Liver (tissue), 9 donors: ENCODE measurements around the gene RERE. TPM values are rescaled to one million over a fixed set of nuclear protein-coding genes. Genes with fewer than 3 reads are reported as not detected.

Source experiments
- DNase-seq: peaks from one replicate; pipeline ENCODE4 v3.0.0-alpha.2; 2017; ENCODE audit warnings: low spot score
- H3K27ac ChIP-seq, 2 donors: one replicate each; pipeline ENCODE4 v1.7.0; 2013; ENCODE audit warnings: inconsistent platforms in 2 of 2, low read length in 2 of 2, control low read depth in 1 of 2, low read depth in 1 of 2, mild to moderate bottlenecking in 1 of 2
- H3K27me3 ChIP-seq, 4 donors: one replicate each; pipeline versions ENCODE4 v1.6.1 to v1.7.0; 2013; ENCODE audit warnings: low read length in 3 of 4, inconsistent platforms in 1 of 4, mild to moderate bottlenecking in 1 of 4, moderate library complexity in 1 of 4; ENCODE audit not compliant: control insufficient read depth in 4 of 4, insufficient read depth in 4 of 4
- H3K36me3 ChIP-seq, 4 donors: one replicate each; pipeline versions ENCODE4 v1.6.1 to v1.7.0; 2013; ENCODE audit warnings: low read length in 3 of 4, mild to moderate bottlenecking in 3 of 4, low read depth in 1 of 4, moderate library complexity in 1 of 4; ENCODE audit not compliant: control insufficient read depth in 4 of 4, insufficient read depth in 3 of 4
- H3K4me1 ChIP-seq, 4 donors: one replicate each; pipeline versions ENCODE4 v1.6.1 to v1.7.0; 2013; ENCODE audit warnings: low read length in 3 of 4, mild to moderate bottlenecking in 3 of 4, moderate library complexity in 1 of 4; ENCODE audit not compliant: control insufficient read depth in 4 of 4, insufficient read depth in 4 of 4
- H3K4me3 ChIP-seq, 3 donors: one replicate each; pipeline versions ENCODE4 v1.6.1 to v1.7.0; 2013; ENCODE audit warnings: low read length in 3 of 3, control low read depth in 1 of 3, low read depth in 1 of 3, mild to moderate bottlenecking in 1 of 3
- H3K9ac ChIP-seq, 2 donors: one replicate each; pipeline ENCODE4 v1.7.0; 2013; ENCODE audit warnings: low read length in 2 of 2, mild to moderate bottlenecking in 2 of 2, moderate library complexity in 2 of 2, control low read depth in 1 of 2, low read depth in 1 of 2
- H3K9me3 ChIP-seq, 4 donors: one replicate each; pipeline versions ENCODE4 v1.6.1 to v1.7.0; 2013; ENCODE audit warnings: low read length in 3 of 4; ENCODE audit not compliant: control insufficient read depth in 4 of 4
- ATF3 ChIP-seq: IDR thresholded peaks from 2 replicates; pipeline ENCODE4 v1.6.1; 2016; ENCODE audit warnings: antibody characterized with exemption
- CTCF ChIP-seq: fragments of 150-350 bp; IDR thresholded peaks from 2 replicates; pipeline ENCODE4 v1.5.1; 2017; ENCODE audit warnings: improper control_type of control experiment, low read depth, low read length; ENCODE audit not compliant: missing input control
- EGR1 ChIP-seq, 2 donors: IDR thresholded peaks; 2 replicates each; pipeline ENCODE4 v1.6.1; 2016 to 2018; ENCODE audit warnings: antibody characterized with exemption in 2 of 2, low read depth in 2 of 2
- FOXA2 ChIP-seq: IDR thresholded peaks from 2 replicates; pipeline ENCODE4 v1.6.1; 2016; ENCODE audit warnings: antibody characterized with exemption
- GABPA ChIP-seq, 2 donors: IDR thresholded peaks in 1 of 2; conservative IDR thresholded peaks in 1 of 2; 2 replicates each; pipeline ENCODE4 v1.6.1; 2016; ENCODE audit warnings: antibody characterized with exemption in 2 of 2, mild to moderate bottlenecking in 1 of 2, moderate library complexity in 1 of 2
- HNF4A ChIP-seq, 2 donors: conservative IDR thresholded peaks; 2 replicates each; pipeline ENCODE4 v1.6.1; 2016; ENCODE audit warnings: antibody characterized with exemption in 2 of 2, mild to moderate bottlenecking in 2 of 2
- HNF4G ChIP-seq: IDR thresholded peaks from 2 replicates; pipeline ENCODE4 v1.6.1; 2016; ENCODE audit warnings: antibody characterized with exemption
- JUND ChIP-seq, 2 donors: IDR thresholded peaks; 2 replicates each; pipeline ENCODE4 v1.6.1; 2016; ENCODE audit warnings: antibody characterized with exemption in 2 of 2
- MAX ChIP-seq: IDR thresholded peaks from 2 replicates; pipeline ENCODE4 v1.6.1; 2016; ENCODE audit warnings: antibody characterized with exemption
- NR2F2 ChIP-seq: IDR thresholded peaks from 2 replicates; pipeline ENCODE4 v1.6.1; 2016; ENCODE audit warnings: antibody characterized with exemption
- RAD21 ChIP-seq, 2 donors: IDR thresholded peaks; 2 replicates each; pipeline ENCODE4 v1.6.1; 2016; ENCODE audit warnings: antibody characterized with exemption in 2 of 2, mild to moderate bottlenecking in 2 of 2
- REST ChIP-seq: IDR thresholded peaks from 2 replicates; pipeline ENCODE4 v1.6.1; 2016; ENCODE audit warnings: antibody characterized with exemption, mild to moderate bottlenecking
- RXRA ChIP-seq, 2 donors: IDR thresholded peaks; 2 replicates each; pipeline ENCODE4 v1.6.1; 2017 to 2018; ENCODE audit warnings: antibody characterized with exemption in 2 of 2, mild to moderate bottlenecking in 1 of 2
- SP1 ChIP-seq: IDR thresholded peaks from 2 replicates; pipeline ENCODE4 v1.6.1; 2018; ENCODE audit warnings: antibody characterized with exemption, mild to moderate bottlenecking
- TAF1 ChIP-seq: conservative IDR thresholded peaks from 2 replicates; pipeline ENCODE4 v1.6.1; 2016; ENCODE audit warnings: antibody characterized with exemption, mild to moderate bottlenecking
- YY1 ChIP-seq: IDR thresholded peaks from 2 replicates; pipeline ENCODE4 v1.6.1; 2016; ENCODE audit warnings: antibody characterized with exemption, mild to moderate bottlenecking
- ZBTB33 ChIP-seq: IDR thresholded peaks from 2 replicates; pipeline ENCODE4 v1.6.1; 2016; ENCODE audit warnings: antibody characterized with exemption
- WGBS: extraction: QIAGEN DNeasy Blood & Tissue Kit; methylation state at CpG from one replicate; pipeline ENCODE4 v1.1.7; 2013; 5-methylcytosine and 5-hydroxymethylcytosine counted together
- polyA plus RNA-seq, 2 donors: library from polyadenylated mRNA; stranded (reverse) in 1 of 2; unstranded in 1 of 2; fragments of 200-250 nt in 1 of 2; fragments of >200 nt in 1 of 2; fragmentation: Nextera tagmentation in 1 of 2; extraction: Ambion mirVana in 1 of 2; gene quantifications; one replicate each; pipeline versions ENCODE4 v1.2.1 to v1.2.3, GENCODE V29; 2013 to 2015
- total RNA-seq, 2 donors: library from RNA; depleted of rRNA; stranded (reverse); fragments of >200 nt; gene quantifications; one replicate each; pipeline ENCODE4 v1.2.3, GENCODE V29; 2014
- donor health status: healthy.
- donor health status: healthy.
- donor health status: healthy.
- donor health status: healthy.
- donor health status: healthy.

The RERE gene
- total and polyA plus RNA-seq, 4 donors: 9.8 to 49.1 (median 24.8) TPM

- no peak overlapping the region for H3K9ac ChIP-seq
- H3K4me3 ChIP-seq: no peak overlapping the region
- TF ChIP-seq YY1 (no peak), JUND (IDR thresholded peaks at IDR 0.05) (no peak), GABPA (IDR thresholded peaks at IDR 0.05 in 1 of 2, conservative IDR thresholded peaks at IDR 0.05 in 1 of 2) (no peak), HNF4A (conservative IDR thresholded peaks at IDR 0.05) (no peak), HNF4G (no peak), FOXA2 (no peak), CTCF (no peak), EGR1 (IDR thresholded peaks at IDR 0.05; ENCODE audit: low read depth in 2 of 2) (no peak), NR2F2 (no peak), ATF3 (no peak), RXRA (IDR thresholded peaks at IDR 0.05) (no peak), RAD21 (IDR thresholded peaks at IDR 0.05) (no peak), SP1 (no peak), TAF1 (no peak), MAX (no peak), REST (no peak), ZBTB33 (no peak)
- DNase-seq: no peak
- H3K27me3 ChIP-seq: no peaks in the 10 kb centered on the region
- no peaks in the 10 kb centered on the region for H3K36me3 ChIP-seq
- no peaks in the 10 kb centered on the region for H3K9me3 ChIP-seq
- H3K4me1 ChIP-seq: peaks cover 2 to 16% (median 15%) of the 10 kb centered on the region in 4 donors
- no peak overlapping the region for H3K27ac ChIP-seq
- 98% methylated on average over 3 of the region's 3 CpGs for WGBS
Observed at GRCh38 chr1:8714173-8714572, 103.3 kb downstream of the RERE start.
